HG02870 (cell line): ENCODE results near the gene PRPF40B.
A peak's percentile ranks its signal among the peaks of the same experiment; 100 is the strongest.

Experiments
- ATAC-seq: cut with Tn5 transposase; IDR thresholded peaks from one replicate; pipeline ENCODE4 v1.9.1; 2021; ENCODE audit warnings: mild to moderate bottlenecking, moderate library complexity; ENCODE audit not compliant: unreplicated experiment

PRPF40B gene

DNA sequence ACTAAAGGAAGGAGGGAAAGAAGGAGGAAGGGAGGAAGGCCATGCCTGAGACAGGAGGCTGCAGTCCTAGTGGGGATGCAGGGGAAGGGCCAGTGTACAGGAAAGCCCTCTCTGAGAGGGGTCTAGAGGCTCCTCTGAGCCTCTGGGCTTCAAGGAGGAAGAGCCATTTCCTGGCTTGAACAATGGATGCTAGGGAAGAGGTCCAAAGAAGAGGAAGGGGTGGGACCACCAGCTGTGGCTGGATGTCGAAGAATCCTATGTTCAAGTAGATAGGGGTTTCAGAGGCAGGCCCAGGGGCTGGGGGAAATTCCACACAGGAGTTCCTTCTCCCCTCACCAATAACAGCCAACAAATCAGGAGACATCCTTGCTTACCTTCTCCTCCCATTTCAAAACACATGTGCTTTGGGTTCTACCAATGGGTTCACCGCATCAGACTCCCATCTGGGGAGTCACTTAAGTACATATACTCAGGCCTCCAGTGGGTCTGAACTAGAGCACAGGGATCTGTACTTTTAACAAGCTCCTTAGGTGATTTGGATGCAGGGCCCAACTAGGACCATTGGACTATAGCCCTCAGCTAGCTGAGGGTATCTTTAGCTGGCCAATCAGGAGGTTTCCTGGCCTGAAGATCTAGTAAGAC is 32.4 kb downstream of the PRPF40B start:
- no peak for ATAC-seq

DNA sequence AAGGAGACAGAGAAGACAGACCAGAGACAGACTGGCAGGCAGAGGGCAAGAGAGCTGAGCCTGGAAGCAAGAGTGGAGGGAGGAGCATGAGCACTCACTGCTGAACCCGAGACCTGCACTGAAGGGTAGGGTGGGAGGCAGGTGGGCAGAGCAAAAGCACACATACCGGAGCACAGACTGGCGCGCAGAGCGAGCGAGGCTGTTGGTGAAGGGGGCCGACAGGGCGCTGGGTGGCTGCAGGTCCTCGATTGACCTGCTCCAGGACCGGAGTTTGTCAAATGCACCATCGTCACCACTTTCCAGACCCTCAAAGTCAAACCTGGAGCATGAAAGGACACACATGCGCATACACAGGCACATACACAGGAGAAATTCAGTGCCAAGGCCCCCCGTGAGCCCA is 34.9 kb downstream of the PRPF40B start:
- no peak for ATAC-seq

- no peak for ATAC-seq
These were observed 36.4 kb downstream of the PRPF40B start for GRCh38 chr12:49659753-49660152.

DNA sequence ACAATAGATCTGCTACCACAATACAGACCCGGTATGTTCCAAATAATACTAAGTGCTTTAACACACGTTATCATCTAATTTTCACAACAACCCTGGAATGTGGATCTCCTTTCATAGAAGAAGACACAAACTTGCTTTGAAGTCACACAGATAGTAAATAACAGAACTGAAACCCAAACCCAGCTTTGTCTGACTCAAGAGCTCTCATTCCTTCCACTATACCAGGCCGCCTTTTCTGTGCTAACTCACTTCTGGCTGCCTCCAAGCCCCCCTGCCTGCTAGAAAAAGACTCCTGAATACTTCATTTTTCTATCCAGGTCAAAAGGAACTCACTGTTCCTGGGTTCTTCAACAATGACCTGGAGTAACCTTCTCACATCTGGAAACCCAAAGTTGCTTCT is 37.8 kb downstream of the PRPF40B start:
- peak; percentile 52 for ATAC-seq

GRCh38 chr12:49661746-49662145 is 38.4 kb downstream of the PRPF40B start:
- no peak for ATAC-seq

DNA sequence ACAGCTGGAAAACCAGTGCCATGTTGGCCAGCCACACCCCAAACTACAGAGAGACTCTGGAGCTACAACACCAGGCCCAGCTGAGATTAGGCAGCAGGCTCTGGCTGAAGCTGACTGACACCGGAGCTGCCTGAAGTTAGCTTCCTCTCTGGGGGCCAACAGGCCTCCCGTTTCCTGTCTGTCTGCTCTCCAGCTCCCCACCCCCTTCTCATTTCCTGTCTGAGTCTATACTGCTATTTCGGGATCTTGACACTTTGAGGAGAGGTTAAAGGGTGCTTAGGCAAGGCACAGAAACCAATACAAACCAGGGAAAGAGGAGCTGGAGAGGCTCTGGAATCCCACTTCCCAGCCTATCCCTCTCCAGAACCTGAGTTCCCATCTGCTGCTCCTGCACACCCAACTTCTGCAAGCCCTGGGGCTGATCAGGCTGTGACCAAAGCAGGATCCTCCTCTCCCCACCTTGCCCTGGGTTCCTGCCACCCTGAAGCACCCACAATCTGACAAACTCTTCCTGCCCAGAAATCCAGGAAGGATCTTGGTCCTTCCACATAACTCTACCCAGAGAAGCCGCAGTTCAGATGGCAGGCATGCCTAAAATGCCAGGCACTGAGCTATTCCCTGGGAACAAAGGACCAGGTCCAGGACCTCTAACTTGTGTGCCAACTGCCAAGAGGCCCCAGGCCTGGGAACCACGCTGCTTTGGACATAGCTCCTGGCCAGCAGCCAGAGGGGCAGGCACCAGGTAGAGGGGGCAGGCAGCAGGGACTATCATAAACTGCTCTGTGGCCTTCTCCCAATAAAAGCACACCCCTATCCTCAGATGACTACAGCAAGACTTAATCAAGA is 39.9 kb downstream of the PRPF40B start:
- ATAC-seq: peak; percentile 36

DNA sequence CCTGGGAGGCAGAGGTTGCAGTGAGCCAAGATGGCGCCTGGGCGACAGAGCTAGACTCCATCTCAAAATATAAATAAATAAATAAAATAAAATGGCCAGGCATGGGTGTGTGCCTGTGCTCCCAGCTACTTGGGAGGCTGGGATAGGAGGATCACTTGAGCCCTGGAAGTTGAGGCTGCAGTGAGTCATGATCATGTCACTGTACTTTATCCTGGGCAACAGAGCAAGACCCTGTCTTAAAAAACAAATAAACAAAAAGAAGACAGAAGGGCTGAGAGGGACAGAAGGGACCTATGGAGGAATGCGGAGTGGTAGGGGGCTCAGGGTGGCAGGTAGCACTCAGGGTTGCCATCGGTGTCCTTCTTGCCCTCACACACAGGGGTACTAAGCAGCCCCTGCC is 40.8 kb downstream of the PRPF40B start:
- ATAC-seq: no peak

DNA sequence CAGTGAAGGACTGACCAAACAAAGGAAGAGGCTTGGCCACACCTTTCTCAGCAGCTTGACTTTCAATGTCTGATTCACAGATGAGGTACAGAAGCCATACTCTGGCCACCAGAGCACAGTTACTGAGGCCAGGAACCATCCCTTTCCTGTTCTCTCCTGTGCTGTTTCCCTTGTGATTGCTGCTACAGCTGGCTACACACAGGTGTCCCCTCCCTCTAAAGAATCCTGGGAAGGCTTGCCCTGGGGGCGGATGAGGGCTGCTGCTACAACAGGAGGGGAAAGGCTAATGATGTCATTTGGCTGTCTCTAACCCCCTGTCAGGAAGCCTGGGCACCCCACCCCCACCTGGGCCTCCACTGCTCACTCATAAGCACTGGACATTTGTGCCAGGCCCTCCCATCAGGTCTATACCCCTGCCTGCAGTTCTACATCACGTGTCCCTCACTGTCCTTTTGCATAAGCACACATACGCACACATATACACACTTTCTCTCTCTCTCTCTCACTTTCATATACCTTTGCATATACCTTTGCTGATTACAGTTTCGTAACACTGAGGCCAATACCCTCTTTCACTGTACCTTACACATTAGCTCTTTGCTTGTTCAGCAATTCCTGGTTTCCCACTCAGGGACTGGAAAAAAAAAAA is 41.4 kb downstream of the PRPF40B start:
- peak; percentile 57 for ATAC-seq

- no peak for ATAC-seq
These were observed 42.0 kb downstream of the PRPF40B start for GRCh38 chr12:49665384-49665783.

- no peak for ATAC-seq
These were observed 42.8 kb downstream of the PRPF40B start for GRCh38 chr12:49666176-49666575.

- no peak for ATAC-seq
These were observed 44.1 kb downstream of the PRPF40B start for GRCh38 chr12:49667325-49668090.

- no peak for ATAC-seq
These were observed 46.4 kb downstream of the PRPF40B start for GRCh38 chr12:49669796-49670195.

- no peak for ATAC-seq
These were observed 47.8 kb downstream of the PRPF40B start for GRCh38 chr12:49671031-49671765.

DNA sequence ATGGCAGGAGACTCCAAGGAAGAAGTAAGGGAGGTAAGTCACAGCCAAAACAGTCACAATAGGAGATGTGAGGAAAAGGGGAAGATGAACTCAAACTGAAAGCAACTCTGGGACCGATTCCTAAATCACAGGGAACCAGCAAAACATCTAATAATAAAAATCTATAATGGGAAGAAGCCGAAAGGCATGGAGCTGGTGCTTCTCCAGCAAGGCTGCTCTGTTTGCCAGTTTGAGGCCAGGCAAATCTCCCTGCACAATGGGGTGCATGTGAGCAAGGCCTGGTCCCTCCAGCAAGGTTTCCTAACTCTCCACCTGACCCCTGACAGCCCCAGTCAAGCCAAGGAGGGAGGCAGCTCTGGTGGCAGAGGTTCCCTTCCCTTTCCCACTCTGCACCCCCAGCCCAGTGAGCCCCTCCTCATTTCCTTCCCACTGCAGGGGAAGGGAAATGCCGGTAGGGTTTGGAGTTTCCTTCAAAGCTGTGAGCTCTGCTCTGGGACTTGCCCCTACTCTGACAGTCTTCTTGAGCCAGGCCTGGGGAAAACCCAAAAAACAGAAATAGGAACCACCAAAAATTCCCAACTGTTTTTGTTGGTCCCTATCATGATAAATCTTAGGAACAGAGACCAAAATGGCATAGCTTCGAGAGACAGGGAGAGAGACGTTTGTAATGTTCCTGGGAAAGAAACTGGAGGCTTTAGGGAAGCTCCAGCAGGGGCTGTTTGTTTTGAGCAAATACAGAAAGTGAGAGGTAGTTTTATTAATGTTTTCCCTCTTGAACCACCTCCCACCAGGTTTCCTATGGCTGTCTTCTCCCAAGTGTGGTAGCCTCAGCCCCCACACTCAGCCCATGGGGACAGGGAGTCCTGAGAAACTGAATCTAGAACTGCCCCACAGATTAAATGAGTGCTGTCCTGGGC is 49.2 kb downstream of the PRPF40B start:
- no peak for ATAC-seq

GRCh38 chr12:49673446-49674317 is 50.3 kb downstream of the PRPF40B start:
- no peak for ATAC-seq

DNA sequence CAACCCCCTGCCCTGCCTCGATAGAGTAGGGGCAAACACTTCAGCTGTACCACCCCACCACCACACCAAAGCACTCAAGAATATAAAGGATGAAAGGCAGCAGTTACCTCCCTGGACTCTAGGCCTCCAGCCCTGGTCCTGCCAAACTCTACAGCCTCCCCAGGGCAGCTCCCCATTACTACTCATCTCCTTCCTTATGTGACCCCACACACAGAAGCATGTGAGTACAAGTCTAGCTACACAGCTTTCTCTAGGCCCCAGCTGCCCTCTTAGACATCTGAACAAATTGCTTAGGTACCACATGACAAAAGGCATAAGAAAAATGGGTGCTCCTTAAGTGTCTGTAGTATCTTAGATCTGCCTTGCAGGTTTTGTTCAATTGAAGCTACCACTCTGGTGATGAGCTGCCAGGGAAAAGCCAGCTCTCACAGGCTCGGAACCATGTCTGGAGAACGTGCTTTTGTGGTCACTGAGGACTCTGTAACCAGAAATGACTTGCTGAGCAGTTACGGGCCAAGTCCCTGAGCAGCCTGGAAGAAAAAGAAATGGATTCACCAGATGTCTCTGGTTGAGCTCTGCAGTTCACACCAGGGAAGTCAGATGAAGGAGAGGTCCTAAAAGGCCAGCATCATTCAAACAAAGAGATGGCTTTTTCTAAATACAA is 51.1 kb downstream of the PRPF40B start:
- no peak for ATAC-seq

- no peak for ATAC-seq
These were observed 51.8 kb downstream of the PRPF40B start for GRCh38 chr12:49675137-49675536.

GRCh38 chr12:49678711-49679110 is 55.4 kb downstream of the PRPF40B start:
- ATAC-seq: no peak
